Activated CD4-positive, alpha-beta T cell treated with anti-CD3 and anti-CD28 coated beads for 4 hours (primary cell): ENCODE measurements around the gene CREBBP.
"Not testable (repeated sequence)": the region's sequence is repeated elsewhere in the genome, so short reads cannot be mapped to it uniquely, and the experiment has no call there.

Experiments used
- DNase-seq, 2 donors: peaks; one replicate each; pipeline ENCODE4 v3.0.0-alpha.2; 2020

Gene CREBBP

DNA sequence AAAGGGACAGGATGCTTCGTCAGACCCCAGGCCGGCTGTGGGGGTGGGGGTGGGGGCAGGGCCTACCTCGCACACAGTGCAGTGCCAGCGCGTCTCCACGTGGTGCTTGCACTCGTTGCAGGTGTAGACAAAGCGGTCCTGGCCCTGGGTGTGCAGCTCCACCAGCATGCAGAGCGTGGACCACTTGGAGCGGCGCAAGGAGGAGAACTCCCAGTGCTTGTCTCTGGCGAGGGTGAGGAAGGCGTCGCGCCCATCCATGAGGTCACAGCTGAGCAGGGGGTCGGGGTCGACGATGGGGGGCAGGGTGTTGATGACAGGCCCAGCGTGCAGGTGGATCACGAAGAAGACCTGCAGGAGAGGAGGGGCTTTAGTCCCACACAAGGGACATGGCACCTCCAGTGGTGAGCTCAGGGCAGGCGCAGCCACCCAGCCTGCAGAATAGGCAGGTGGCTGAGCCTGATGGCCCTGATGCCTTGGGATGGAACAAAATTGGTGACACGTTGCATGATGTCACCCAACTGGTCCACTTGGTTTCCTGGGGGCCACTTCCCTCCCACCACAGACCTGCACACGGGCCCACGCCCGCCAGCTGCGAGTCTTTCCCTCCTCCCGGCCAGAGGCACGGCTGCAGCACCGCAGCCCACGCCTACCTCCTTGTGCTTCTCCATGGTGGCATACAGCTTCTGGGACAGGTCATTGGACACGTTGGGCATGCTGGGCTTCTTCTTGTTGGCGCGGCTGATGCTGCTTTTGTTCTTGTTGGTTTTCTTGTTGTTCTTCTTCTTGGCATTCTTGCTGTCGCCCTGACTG, 149.2 kb downstream of the CREBBP start:
- no peak for DNase-seq

DNA sequence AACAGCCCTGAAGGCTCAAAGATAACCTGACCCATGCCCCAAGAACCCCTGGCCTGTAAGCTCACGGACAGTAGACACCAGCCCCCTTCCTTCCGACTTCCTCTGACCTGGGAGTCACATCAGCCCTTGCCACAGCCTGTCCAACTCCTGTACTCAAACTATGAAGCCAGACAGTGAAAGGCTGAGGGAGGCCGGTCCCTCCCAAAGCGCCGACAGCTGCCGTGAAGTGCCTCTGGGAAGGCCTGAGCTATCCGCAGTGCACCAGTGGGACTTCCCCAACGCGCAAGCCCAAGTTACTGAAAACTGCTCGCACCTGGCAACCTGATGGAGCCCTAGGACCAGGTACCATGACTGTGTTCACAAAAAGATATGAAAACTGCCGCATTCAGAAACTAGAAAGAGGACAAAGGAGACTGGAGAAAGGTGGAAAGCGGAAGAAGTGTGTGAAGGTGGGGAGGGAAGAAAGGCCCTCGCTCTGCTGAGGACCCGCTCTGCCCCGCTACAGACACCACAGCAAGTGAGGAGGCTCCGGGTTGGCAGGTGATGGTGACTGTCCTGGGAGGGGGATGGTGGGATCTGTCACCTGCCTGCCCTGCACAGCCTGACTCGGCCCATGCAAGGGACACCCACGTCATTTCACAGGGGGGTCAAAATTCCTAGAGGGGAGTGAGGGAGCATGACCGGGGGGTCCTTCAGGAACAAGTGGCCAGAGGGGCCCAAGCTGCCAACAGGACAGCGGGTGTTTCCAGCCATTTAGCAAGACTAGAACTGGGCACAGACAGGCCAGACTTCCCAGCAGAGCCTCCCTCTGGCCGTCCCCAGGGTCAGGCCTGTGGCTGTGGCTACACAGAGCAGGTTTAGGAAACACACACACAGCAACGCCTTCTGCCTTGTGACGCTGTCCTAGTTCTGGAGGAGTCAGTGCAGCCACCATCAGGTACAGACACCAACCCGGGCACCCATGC, 150.1 kb downstream of the CREBBP start:
- DNase-seq, result no peak

DNA sequence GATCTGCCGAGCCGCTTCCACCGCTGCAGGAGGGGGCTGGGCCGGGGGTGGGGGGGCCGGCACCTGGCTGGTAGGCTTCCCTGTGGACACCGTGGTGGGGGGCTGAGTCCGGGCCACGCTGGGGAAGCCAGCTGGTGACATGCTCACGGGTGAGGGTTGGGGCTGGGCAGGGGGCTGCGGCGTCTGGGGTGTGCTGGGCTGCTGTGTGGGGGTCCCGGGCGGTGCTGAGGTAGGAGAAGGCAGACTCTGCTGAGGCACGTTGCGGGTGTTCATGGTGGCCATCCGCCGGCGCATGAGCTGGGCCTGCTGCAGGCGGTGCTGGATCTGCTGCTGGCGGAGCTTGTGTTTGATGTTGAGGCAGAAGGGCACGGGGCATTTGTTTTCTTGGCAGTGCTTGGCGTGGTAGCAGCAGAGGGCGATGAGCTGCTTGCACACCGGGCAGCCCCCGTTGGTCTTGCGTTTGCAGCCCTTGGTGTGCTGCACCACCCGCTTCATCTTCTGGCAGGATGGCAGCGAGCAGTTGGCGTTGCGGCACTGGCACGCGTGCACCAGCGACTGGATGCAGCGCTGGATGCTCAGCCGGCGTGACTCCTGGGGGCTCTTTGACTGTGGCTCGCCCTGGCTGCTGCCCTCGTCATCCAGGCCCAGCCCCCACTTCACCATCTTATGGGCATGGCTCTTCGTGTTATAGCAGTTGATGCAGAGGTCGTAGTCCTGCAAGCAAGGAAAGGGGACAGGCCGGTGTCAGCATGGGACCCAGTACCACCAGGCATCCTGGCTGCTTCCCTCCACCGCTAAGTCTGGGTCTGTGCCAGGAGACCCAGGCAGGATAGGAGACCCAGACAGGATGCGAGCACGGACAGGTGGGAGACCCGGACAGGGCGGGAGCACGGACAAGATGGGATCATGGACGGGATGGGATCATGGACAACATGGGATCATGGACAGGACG, 151.1 kb downstream of the CREBBP start:
- no peak for DNase-seq

DNA sequence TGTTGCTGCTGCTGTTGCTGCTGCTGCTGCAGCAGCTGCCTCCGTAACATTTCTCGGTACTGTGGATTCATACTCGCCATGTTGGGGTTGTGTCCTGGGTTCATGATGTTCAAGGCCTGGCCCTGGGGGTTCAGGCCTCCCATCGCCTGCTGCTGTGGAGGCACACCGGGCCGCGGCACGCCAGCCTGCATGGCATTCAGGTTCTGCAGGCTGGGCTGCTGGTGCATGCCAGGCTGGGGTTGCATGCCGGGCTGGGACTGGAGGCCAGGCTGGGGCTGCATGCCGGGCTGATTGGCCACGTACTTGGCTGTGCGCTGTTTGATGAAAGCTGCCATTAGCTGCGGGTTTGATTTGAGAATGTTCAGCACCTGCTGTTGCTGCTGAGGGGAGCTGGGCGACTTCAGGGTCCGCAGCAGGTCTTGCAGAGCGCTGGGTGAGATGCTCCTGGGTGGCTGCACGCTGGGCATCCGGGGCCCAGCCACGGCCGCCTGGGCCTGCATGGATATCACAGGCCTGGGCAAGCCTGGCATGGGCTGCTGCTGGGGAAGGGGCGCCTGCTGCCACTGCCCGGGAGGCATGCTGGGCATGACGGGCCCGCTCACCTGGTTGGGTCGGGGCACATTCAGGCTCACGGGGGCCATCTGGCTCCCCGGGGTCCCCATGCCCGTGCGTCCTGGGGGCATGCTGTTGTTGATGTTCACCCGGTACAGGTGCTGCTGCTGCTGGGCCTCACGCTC, 151.9 kb downstream of the CREBBP start:
- no peak for DNase-seq

DNA sequence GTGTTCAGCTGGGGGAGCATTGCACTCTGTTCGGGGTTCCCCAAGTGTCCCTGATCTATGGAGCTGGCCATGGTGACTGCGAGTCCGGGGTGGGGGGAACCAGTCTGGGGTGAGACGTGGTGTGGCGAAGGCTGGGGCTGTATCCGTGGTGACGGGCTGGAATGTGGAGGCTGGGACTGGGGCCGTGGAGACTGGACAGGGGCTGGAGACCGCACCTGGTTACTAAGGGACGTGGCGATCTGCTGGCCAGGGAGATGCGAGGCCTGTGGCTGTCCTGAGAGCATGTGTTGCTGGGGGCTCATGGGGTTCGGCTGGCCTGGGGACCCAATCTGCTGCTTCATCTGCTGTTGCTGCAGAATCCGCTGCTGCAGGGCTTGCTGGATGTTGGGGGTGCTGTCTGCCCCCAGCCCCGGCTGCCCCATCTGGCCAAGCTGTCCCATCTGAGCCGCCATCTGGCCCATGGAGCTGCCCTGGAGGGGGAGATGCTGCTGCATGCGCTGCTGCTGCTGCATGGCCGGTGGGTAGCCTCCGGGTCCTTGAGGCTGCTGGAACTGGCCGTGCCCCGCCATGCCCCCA, 152.6 kb downstream of the CREBBP start:
- DNase-seq, result no peak

DNA sequence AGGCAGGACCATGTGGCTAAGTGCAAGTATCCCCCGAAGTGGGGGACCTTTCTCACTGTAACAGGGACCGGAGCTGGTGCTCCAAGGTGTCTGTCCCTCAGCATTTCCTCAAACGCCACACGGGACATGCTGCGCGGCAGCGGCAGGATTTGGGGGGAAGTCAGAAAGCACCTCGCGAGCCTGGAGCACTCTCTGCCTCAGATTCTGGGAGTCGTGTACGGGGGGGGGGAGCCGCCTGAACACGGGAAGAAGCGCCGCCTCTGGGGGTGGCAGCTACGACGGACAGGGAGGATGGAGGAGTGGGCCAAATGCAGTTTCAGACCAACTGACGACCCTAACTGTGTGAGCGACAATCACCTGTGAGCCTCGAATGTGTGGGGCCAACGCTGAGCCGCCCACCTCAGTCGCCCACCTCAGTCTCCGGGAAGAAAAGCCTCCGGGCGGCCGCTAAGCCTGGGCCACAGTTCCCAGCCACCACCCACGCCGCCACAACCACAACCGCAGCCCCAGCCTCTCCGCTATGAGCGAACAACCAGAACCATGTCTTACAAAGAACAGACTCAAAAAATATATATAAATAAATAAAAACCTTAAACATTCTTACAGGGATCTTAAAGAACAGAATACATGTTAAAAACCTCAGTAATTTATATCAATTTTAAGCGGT, 154.4 kb downstream of the CREBBP start:
- DNase-seq, result no peak

DNA sequence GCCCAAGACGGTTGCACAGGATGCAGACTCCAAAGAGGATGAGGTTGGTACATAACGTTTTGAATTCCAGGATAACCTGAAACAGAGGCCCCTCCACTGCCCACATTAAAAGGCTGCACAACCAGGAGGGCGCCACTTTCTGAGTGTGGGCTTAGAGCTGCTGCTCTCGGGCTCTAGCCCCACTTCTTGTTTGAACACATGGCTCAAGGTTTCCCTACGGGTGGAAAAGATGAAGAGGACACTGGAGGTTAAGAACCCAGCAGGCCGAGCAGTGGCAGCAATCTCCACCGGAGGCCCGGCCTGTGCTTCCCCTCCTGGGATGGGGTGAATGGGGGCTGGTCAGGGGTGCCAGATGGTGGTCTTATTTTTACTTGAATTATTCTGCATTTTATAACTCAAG, 155.2 kb downstream of the CREBBP start:
- DNase-seq, result no peak

DNA sequence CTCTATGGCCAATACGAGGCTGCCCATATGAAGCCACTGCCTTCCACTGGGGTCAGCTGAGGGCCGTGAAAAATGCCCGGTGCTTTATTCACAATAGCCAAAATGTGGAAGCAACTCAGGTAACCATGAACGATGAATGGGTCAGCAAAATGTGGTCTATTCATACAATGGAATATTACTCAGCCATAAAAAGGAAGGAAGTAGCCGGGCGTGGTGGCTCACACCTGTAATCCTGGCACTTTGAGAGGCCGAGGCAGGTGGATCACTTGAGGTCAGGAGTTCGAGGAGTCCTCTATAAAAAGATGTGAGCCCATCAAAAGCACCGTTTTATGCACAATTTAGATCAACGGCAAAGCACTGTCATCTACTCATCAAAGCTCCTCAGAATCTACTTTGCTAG, 158.0 kb downstream of the CREBBP start:
- DNase-seq, result no peak

DNA sequence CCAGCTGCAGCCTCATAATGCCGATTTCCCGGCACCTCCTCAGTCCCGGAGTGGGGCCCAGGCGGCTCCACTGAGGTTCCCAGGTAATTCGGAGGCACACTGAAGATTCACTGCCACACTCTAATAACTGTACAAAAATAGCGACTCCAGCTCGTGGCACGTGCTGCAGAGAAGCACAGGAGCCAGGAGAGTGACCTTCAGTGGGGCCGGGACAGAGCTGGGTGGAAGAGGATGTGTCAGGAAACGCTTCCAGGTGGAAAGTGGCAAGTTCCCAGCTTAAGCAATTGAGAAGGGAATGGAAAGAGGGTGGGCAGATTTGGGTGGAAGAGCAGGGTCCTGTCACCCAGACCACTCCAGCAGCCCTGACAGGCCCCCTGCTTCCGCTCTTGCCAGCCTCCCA, 160.1 kb downstream of the CREBBP start:
- no peak for DNase-seq

DNA sequence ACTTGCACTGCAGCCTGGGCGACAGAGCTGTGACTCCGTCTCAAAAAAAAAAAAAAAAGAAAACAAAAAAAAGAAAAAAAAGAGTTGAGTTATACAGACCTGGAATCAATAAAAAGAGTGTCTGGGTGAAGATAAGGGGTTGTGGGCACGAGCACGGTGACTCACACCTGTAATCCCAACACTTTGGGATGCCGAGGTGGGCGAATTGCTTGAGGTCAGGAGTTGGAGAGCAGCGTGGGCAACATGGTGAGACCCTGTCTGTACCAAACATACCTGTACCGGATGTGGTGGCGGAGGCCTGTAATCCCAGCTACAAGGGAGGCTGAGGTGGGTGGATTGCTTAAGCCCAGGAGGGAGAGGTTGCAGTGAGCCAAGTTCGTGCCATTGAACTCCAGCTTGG, 161.9 kb downstream of the CREBBP start:
- DNase-seq, result no peak

DNA sequence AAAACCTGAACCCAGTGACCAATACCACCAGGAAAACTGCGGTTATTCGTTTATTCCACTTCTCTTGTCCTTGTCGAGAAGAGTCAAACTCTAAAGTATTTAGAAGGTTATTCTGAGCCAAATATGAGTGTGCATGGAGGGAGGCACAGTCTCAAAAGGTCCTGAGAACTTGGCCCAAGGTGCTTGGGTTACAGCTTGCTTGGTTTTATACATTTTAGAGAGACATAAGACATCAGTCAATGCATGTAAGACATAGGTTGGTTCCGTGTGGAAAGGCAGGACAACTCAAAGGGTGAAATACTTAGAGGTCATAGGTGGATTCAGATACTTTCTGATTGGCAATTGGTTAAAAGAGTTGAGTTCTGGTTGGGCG, 162.5 kb downstream of the CREBBP start:
- no peak for DNase-seq

DNA sequence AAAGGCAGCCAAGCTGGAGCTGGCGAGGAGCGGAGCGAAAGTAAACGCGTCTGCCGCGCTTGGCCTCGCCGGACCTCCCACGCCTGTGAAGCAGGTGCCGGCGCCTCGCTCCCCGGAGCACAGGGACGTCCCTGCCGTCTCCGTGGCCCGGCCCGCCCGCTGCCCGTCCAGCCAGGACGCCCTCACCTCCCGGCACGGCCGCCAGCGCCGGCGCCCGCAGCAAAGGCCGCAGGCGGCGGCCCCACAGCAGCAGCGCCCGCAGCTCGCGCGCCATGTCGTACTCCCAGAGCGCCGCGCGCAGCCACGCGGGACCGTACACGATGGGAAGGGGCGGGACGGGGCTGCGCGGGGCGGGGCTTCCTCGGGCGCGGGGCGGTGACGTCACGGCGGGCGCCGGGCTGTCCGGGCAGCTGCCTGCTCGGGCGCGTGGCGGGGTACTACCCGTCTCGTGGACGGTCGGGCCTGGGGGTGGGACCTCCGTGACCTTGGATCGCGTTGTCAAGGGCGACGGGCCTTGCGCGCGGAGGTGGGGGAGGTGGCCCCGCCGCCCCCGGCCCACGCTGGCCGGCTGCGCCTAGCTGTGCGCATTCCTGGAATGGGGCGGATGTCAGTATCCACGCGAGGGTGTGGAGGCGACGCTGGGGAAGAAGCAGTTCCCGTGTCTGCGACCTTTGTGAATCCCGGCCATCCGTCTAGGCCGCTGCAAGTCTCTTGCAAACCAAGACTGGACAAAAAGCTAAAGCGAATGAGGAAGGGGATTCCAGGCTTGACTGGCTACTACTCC, 163.1 kb downstream of the CREBBP start, which contains the start of gene TRAP1:
TSS of gene TRAP1 (minus strand) at position 290 of the 784 bp plus-strand sequence. CDS start at position 274, 16 bp downstream.
- peak; percentile 92 to 94 for DNase-seq

DNA sequence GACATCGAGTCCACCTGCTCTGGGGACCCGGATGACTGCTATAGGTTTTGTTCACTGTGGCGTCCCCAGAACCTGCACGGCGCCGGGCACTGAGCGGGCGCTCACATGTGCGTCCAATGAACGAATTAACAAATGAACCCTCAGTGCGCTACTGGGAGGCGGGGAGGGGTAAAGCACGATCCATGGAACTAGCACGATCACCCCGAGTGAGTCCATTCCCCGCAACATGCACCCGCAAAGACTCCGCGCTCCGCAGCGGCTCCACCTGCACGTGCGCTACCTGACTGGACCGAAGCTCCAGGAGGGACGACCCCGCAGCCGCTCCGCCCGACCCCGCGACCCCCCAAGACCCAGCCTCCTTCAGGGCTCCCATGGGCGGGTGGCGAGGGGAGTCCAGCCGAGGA, 163.7 kb downstream of the CREBBP start:
- DNase-seq, result peak; percentile 37 to 43

DNA sequence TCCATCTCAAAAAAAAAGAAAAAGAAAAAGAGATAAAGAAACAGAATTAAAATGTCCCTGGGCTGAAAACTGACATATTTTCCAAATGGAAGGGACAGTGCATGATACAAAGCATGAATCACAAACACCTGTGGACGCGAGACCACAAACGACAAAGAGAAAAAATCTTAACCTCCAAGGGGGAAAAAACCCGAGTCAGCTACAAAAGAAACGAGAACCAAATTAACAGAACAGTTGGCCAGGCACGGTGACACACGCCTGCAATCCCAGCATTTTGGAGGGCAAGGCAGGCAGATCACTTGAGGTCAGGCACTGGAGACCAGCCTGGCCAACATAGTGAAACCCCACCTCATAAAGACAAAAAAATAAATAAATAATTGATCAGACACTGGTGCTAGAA, 165.1 kb downstream of the CREBBP start:
- no peak for DNase-seq

DNA sequence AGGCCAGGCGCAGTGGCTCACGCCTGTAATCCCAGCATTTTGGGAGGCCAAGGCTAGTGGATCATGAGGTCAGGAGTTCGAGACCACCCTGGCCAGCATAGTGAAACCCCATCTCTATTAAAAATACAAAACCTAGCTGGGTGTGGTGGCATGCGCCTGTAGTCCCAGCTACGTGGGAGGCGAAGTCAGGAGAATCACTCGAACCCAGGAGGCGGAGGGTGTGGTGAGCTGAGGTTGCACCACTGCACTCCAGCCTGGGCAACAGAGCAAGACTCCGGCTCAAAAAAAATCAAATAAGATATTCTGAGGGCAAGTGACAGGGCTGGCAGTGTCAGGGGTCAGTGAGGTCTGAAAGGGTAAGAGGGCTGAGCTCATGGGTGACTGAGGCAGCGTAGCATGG, 166.1 kb downstream of the CREBBP start:
- DNase-seq, result not testable (repeated sequence)

DNA sequence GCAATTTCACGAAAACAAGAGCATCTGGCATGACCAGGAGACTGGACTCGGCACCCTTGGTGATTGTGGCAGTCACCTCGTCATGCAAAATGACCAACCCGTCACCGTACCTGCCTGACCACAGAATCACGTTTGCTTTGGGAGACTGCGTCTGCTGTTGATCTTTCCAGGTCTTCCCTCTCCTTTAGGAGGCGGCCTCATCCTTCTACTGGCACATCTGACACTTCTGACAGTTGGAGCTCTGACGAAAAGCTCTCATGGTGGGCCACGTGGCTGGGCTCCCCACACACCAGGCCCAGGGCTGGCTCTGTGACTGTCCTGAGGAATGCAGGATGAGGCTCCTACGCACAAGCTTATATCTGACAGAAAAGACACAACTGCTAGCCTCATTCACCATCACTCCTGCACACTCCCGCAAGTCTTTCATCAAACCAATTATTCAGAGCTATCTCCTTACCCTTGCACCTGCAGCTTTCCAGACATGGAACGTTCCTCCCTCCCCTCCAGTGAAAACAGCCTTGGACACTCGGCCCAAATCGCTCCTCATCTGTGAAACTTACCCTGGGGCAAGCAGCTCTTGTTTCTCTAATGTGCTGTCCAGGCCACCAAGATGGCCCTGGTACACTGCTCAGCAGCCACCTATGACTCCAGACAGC, 166.8 kb downstream of the CREBBP start:
- DNase-seq, result no peak

DNA sequence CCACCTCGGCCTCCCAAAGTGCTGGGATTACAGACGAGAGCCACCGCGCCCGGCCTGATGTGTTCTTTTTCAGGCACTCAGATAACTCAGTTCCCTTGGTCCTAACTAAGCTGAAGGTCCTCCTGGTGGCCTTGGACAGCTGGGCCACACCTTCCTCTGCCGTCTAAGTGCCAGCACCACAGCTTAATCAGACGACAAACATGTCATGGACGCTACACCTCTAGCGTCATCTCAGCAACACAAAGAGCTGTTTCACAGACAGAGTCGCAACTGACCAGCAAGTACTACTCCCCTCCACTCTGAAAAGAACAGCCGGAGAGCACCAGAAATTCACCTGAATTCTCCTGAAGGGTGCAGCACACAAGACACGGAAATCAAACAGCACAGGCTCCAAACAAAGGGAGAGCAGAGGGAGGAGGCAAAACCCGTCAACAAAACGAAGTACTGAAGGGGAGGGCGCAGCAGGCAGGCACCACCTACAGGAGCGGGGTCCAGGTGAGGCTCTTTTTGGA, 167.6 kb downstream of the CREBBP start:
- DNase-seq, result no peak

DNA sequence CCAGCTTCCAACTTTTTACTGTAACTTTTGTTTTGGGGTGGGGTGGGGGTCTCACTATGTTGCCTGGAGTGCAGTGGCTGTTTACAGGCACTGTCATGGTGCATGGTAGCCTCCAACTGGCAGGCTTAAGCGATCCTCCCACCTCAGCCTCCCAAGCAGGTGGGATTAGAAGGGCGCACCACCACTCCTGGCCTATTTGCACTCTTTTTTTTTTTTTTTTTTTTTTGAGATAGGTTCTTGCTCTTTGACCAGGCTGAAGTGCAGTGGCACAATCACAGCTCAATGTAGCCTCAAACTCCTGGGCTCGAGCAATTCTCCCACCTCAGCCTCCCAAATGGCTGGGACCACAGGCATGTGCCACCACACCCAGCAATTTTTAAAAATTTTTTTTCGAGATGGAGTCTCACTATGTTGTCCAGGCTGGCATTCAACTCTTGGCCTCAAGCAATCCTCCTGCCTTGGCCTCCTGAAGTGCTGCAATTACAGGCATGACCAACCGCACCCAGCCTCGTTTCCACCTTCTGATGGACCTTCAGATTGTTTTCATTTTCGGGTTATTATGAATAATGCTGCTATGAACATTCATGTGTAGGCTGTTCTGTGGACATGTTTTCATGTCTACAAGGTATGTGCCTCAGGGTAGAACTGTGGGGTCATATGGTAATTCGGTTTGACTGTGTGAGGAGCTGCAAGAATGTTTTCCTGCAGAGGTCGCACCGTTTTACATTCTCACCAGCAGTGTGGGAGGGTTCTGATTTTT, 174.1 kb downstream of the CREBBP start:
- DNase-seq, result no peak

DNA sequence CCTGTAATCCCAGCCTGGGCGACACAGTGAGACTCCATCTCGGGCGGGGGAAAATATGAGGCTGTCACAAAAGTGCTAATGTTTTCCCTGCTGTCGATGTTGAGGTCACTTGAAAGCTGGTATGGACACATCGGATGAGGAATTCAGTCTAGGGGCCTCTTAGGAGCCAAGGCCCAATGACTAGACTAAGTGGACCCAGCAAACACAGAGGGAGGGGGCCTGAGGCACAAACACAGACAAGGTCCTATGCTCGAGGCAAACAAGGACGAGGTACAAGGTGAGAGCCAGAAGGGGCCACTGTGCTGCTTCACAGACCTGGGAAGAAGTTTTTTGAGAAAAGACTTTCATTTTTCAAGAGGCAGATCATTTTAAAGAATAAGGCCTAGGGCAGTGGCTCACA, 178.4 kb downstream of the CREBBP start:
- DNase-seq, result no peak
